HG03108 (cell line): ENCODE data around the gene COL1A1.

ENCODE experiments used
- ATAC-seq: cut with Tn5 transposase; IDR thresholded peaks from one replicate; pipeline ENCODE4 v1.9.1; 2021; ENCODE audit warnings: moderate library complexity; ENCODE audit not compliant: unreplicated experiment

COL1A1 gene

GRCh38 chr17:50200457-50201275 is 765 bp downstream of the COL1A1 start:
- peak; percentile 64 for ATAC-seq

- no peak for ATAC-seq
Observed at GRCh38 chr17:50199803-50200456, 1.5 kb downstream of the COL1A1 start.

- ATAC-seq, result no peak
Observed at GRCh38 chr17:50199211-50199802, 2.1 kb downstream of the COL1A1 start.

- no peak for ATAC-seq
Observed at GRCh38 chr17:50198026-50198669, 3.3 kb downstream of the COL1A1 start.

GRCh38 chr17:50196826-50197225 is 4.6 kb downstream of the COL1A1 start:
- no peak for ATAC-seq

- ATAC-seq, result no peak
Observed at GRCh38 chr17:50196036-50196435, 5.4 kb downstream of the COL1A1 start.

GRCh38 chr17:50194934-50195865 is 6.2 kb downstream of the COL1A1 start:
- ATAC-seq, result no peak

- no peak for ATAC-seq
Observed at GRCh38 chr17:50194140-50194933, 7.1 kb downstream of the COL1A1 start.

- ATAC-seq, result no peak
Observed at GRCh38 chr17:50192618-50193291, 8.7 kb downstream of the COL1A1 start.

GRCh38 chr17:50192144-50192617 is 9.2 kb downstream of the COL1A1 start:
- ATAC-seq, result no peak

GRCh38 chr17:50191359-50192143 is 9.9 kb downstream of the COL1A1 start:
- ATAC-seq, result no peak

GRCh38 chr17:50190603-50191358 is 10.7 kb downstream of the COL1A1 start:
- ATAC-seq, result no peak

- no peak for ATAC-seq
Observed at GRCh38 chr17:50190293-50190602, 11.2 kb downstream of the COL1A1 start.

GRCh38 chr17:50189550-50190292 is 11.7 kb downstream of the COL1A1 start:
- ATAC-seq, result no peak

- ATAC-seq, result no peak
Observed at GRCh38 chr17:50188921-50189549, 12.4 kb downstream of the COL1A1 start.

- no peak for ATAC-seq
Observed at GRCh38 chr17:50188531-50188920, 12.9 kb downstream of the COL1A1 start.
